D721Med (cell line): ENCODE data around the gene SEMA3C.

ENCODE experiments used
- DNase-seq: peaks from one replicate; pipeline ENCODE4 v3.0.0; 2011; ENCODE audit warnings: low spot score; ENCODE audit not compliant: insufficient read length
- FAIRE-seq: peaks from 2 replicates; lab custom pipeline; 2011; peaks lifted over from hg19 to GRCh38; lab: Jason Lieb, UNC
- TF ChIP-seq, protein P1 (sequence below): IDR thresholded peaks from 2 replicates; pipeline ENCODE4 v1.5.1; 2012; ENCODE audit warnings: mild to moderate bottlenecking, control low read depth; ENCODE audit not compliant: insufficient read depth; ENCODE audit errors: missing control alignments

The SEMA3C gene

DNA sequence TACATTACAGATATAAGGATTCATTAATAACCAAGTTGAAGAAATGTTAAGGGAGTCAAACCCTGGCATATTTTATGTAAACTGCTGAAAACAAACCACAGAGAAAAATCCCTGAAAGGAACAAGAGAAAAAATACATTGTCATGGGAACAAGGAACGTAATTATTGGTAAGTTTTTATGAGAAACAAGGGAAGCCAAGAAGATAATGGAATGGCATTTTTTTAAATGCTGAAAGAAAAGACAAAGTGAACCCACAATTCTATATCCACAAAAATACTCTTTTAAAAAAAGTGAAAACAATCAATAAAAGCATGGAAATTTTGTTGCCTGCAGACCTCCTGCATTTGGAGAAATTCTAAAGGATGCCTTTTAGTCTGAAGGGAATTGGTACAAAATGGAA, 144.0 kb downstream of the SEMA3C start:
- TF ChIP-seq, protein P1, sequence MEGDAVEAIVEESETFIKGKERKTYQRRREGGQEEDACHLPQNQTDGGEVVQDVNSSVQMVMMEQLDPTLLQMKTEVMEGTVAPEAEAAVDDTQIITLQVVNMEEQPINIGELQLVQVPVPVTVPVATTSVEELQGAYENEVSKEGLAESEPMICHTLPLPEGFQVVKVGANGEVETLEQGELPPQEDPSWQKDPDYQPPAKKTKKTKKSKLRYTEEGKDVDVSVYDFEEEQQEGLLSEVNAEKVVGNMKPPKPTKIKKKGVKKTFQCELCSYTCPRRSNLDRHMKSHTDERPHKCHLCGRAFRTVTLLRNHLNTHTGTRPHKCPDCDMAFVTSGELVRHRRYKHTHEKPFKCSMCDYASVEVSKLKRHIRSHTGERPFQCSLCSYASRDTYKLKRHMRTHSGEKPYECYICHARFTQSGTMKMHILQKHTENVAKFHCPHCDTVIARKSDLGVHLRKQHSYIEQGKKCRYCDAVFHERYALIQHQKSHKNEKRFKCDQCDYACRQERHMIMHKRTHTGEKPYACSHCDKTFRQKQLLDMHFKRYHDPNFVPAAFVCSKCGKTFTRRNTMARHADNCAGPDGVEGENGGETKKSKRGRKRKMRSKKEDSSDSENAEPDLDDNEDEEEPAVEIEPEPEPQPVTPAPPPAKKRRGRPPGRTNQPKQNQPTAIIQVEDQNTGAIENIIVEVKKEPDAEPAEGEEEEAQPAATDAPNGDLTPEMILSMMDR = no peak
- FAIRE-seq = no peak
- DNase-seq = no peak

DNA sequence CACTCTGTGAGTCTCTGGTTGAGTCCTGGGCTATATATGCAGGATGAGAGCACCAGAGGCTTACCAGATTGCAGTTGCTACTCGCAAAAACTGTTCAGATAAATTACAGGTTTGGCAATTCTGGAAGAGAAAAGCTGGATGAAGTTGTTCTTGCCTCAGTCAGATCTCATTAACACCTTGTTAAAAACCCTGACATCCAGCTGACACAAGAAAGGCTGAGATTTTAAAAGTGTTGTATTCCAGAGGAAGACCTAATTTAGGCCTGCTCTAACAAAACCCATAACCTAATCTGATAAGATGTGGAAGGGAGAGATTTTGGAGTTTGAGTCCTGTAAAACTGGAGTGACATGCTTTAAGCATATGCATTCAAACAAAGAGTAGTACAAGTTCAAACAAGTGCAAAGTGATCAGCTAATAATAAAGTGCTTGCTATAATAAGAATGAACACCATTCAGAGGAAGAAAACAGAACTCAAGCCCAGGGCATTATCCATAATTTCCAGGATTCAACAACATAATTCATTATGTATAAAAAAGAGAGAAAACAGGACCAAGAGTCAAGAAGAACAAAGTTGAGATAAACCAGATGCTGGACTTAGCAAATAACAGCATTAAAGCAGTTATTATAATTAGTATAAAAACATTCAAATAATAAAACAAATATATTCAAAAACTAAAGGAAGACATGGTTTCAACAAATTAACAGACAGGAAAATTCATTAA, 144.9 kb downstream of the SEMA3C start:
- DNase-seq (no peak), FAIRE-seq (peak; percentile 82)
- TF ChIP-seq, protein P1 = no peak

DNA sequence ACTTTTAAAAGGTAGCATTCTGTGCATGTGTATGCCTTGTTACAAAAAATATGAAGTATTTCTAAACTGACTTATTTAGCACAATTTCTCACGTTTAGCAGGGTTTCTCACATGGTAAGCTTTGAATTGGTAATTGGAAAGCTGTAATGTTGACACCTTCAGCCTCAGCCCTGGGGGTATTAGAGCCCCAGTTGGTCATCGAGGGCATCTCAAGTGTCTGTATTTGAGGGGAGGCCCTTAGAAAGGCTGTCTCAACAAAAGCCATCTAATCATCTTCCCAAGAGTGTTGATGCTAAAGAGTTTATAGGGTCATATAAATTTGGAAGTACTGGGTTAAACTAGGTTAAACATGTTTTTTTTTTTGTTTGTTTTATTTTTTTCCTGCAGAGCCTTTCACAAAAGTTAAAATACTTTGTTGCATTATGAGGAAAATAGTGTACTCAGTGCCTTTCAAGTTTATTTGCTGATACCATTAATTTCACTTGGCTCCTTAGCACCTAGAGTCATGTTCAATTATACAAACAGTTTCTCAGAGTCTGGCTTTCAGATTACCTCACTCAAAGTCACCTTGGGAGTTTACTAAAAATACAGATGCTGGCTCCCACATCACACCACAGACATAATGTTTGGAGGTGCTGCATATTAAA, 146.4 kb downstream of the SEMA3C start:
- TF ChIP-seq, protein P1 = no peak
- FAIRE-seq = peak; percentile 69
- no peak for DNase-seq

DNA sequence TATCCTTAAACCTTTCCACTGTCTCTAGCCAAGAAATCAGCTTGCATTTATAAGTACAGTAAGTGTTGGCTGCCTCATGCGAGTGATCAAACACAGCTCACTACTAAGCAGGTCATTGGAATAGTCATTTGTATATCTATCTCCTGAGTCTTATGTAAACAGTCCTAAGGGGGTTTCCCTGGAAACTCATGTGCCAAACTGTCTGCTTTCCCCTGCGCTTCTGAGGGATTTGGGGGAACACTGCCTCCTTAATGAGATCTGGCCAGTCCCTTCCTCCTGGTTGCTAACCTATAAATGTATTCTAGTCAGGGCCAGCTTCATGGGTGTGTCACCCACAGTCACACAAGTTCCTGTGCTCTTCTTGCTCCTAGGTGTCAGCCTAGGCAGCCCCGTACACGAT, 147.3 kb downstream of the SEMA3C start:
- TF ChIP-seq, protein P1 = no peak
- FAIRE-seq (no peak), DNase-seq (no peak)

DNA sequence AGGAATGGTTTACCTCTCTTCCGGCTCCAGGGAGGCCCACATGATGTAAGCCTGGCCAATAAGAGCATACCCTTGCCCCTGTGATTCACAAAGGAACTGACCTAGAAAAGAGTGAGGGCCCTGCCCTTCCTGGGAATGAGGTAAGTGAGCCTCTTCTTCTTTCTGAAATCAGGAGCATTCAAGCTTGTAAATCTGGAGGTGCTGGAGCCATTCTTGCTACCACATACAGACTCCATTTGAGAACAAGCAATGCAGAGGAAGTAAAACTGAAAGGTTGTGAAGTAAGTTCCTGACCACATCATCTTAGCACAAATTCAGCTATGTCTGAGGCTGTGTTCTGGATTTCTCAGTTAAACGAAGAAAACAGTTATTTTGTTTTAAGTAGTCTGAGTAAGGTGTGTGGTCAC, 148.2 kb downstream of the SEMA3C start:
- no peak for DNase-seq
- TF ChIP-seq, protein P1 = no peak
- no peak for FAIRE-seq

DNA sequence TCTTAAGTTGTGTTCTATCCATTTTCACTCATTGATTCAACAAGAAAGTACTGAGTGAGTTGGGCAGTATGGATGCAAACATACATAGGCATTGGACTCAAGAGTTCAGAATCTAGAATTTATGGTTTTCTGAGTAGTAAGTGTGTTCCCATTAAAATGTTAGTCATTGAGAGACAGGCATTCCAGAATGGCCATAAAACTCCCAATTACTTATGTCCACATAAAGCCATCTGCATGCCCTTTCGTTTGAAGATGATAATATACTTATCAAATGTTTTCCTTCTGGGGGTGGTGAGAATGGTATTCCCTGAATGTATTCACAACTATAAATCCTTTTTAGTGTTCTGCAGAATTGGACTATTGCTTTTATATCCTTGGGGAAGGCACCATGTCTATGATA, 148.8 kb downstream of the SEMA3C start:
- DNase-seq (no peak), FAIRE-seq (no peak)
- TF ChIP-seq, protein P1 = no peak

DNA sequence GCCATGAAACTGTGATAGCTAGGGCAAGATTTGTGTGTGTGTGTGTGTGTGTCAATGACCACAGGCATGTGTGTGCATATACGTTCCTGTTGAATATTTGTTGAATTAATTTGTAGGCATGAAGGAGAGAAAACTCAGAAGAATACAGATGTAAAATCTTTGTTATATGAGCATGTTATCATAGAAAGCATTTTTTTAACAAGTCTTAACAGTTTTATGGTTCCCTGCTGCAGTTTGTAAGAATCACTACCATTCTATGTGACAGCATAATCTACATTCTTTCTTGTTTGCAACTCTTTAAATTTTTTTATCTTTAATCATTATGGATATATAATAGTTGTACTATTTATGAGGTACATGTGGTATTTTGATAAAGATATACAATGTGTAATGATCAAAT, 150.1 kb downstream of the SEMA3C start:
- FAIRE-seq (no peak), DNase-seq (no peak)
- TF ChIP-seq, protein P1 = no peak
